HepG2 (cell line): ENCODE results near the gene OSTF1. TPM values are rescaled to one million over a fixed set of nuclear protein-coding genes. Genes with fewer than 3 reads are reported as not detected.

Experiments
- ATAC-seq: fragments of 200-7000 bp; cut with Tn5 transposase; 3 replicates; pipeline ENCODE4 v1.9.1; 2020; ENCODE audit warnings: mild to moderate bottlenecking, moderate library complexity
- BruUV-seq: library from RNA; stranded (reverse); fragments of 400-500 nt; replicated peaks from 2 replicates; lab custom pipeline; 2021; lab: Mats Ljungman, UMichigan
- CTCF ChIA-PET: fragments of 300-600 bp; formaldehyde crosslinking; extraction: SDS; loops from one replicate; lab custom pipeline; 2021; ENCODE audit warnings: low total read pairs, inconsistent platforms, low intra/inter-chr PET ratio; lab: Yijun Ruan, JAX
- POLR2A ChIA-PET: fragments of 350-600 bp; sonication (Branson Sonifier 250); formaldehyde crosslinking; loops from one replicate; lab custom pipeline; 2020; ENCODE audit warnings: antibody characterized with exemption, inconsistent platforms; lab: Yijun Ruan, JAX
- DNase-seq: peaks from one replicate; pipeline ENCODE4 v3.0.0-alpha.2; 2015; ENCODE audit warnings: low spot score
- FAIRE-seq: peaks from 3 replicates; lab custom pipeline; 2011; peaks lifted over from hg19 to GRCh38; lab: Jason Lieb, UNC
- H2AFZ ChIP-seq: one replicate; pipeline ENCODE4 v1.6.1; 2011; ENCODE audit warnings: low read length, inconsistent platforms
- H3K27ac ChIP-seq: fragments of 300-600 bp; 3 replicates; pipeline ENCODE4 v1.8.0; 2011; ENCODE audit warnings: mixed run types, mild to moderate bottlenecking, mixed read lengths, low read length, inconsistent platforms; ENCODE audit not compliant: insufficient read depth; ENCODE audit errors: extremely low read length
- H3K27me3 ChIP-seq, 2 experiments: fragments of 200-600 bp in 1 of 2; 2 replicates in 1 of 2; 3 replicates in 1 of 2; pipeline versions ENCODE4 v1.6.0 to v1.8.0; 2011; ENCODE audit warnings: low read length in 2 of 2, mild to moderate bottlenecking in 2 of 2, moderate library complexity in 2 of 2, inconsistent platforms in 1 of 2; ENCODE audit not compliant: insufficient read depth in 2 of 2, control insufficient read depth in 1 of 2
- H3K36me3 ChIP-seq, 2 experiments: fragments of 200-600 bp in 1 of 2; replicated peaks in 1 of 2; 2 replicates in 1 of 2; 3 replicates in 1 of 2; pipeline versions ENCODE4 v1.5.1 to v1.8.0; 2011; ENCODE audit warnings: low read length in 2 of 2, inconsistent platforms in 1 of 2; ENCODE audit not compliant: insufficient read depth in 2 of 2, control insufficient read depth in 1 of 2
- H3K4me1 ChIP-seq: 2 replicates; pipeline ENCODE4 v1.5.1; 2012; ENCODE audit warnings: low read length, inconsistent platforms; ENCODE audit not compliant: insufficient read depth
- H3K4me2 ChIP-seq: 2 replicates; pipeline ENCODE4 v1.6.0; 2011; ENCODE audit warnings: low read depth, low read length, inconsistent platforms
- H3K4me3 ChIP-seq, 3 experiments: fragments of 200-600 bp in 1 of 3; sonication (generic), shearing (Covaris generic) in 1 of 3; replicated peaks in 1 of 3; 2 replicates each; pipeline ENCODE4 v1.5.1; 2011 to 2016; ENCODE audit warnings: low read length in 3 of 3, inconsistent platforms in 2 of 3, low read depth in 2 of 3, mild to moderate bottlenecking in 2 of 3, control low read depth in 1 of 3, mixed read lengths in 1 of 3; ENCODE audit not compliant: insufficient read depth in 1 of 3
- H3K79me2 ChIP-seq: one replicate; pipeline ENCODE4 v1.6.1; 2011; ENCODE audit warnings: low read length, inconsistent platforms; ENCODE audit not compliant: insufficient read depth
- H3K9ac ChIP-seq: 2 replicates; pipeline ENCODE4 v1.6.0; 2011; ENCODE audit warnings: mild to moderate bottlenecking, low read depth, low read length, inconsistent platforms; ENCODE audit not compliant: insufficient read depth
- H3K9me3 ChIP-seq: 2 replicates; pipeline ENCODE4 v1.5.1; 2012; ENCODE audit warnings: mild to moderate bottlenecking, low read length
- H4K20me1 ChIP-seq: 2 replicates; pipeline ENCODE4 v1.6.0; 2011; ENCODE audit warnings: inconsistent platforms, mild to moderate bottlenecking, low read length, moderate library complexity; ENCODE audit not compliant: insufficient read depth
- ATF7-NPFF ChIP-seq: sonication (generic); formaldehyde crosslinking; IDR thresholded peaks from 2 replicates; pipeline ENCODE4 v1.8.1; 2023; ENCODE audit warnings: mild to moderate bottlenecking, low read depth, missing genetic modification reagents, moderate library complexity
- GPBP1L1 ChIP-seq: sonication (generic); formaldehyde crosslinking; IDR thresholded peaks from 2 replicates; pipeline ENCODE4 v1.5.0; 2020; ENCODE audit warnings: mild to moderate bottlenecking, missing genetic modification reagents
- ISX ChIP-seq: sonication (generic); formaldehyde crosslinking; conservative IDR thresholded peaks from 2 replicates; pipeline ENCODE4 v1.5.0; 2020; ENCODE audit warnings: missing genetic modification reagents
- KAT2B ChIP-seq: fragments of 150-350 bp; IDR thresholded peaks from 2 replicates; pipeline ENCODE4 v1.6.1; 2014; ENCODE audit warnings: low read depth, low read length, borderline replicate concordance
- KDM5B ChIP-seq: sonication (generic); formaldehyde crosslinking; IDR thresholded peaks from 2 replicates; pipeline ENCODE4 v1.4.0; 2020; ENCODE audit warnings: missing genetic modification reagents, mild to moderate bottlenecking, borderline replicate concordance
- KLF16 ChIP-seq, 2 experiments: sonication (generic) in 1 of 2; formaldehyde crosslinking in 1 of 2; IDR thresholded peaks; 2 replicates each; pipeline versions ENCODE4 v1.6.1 to v1.8.0; 2016 to 2023; ENCODE audit warnings: missing genetic modification reagents in 2 of 2, missing compliant biosample characterization in 1 of 2
- NR2C2 ChIP-seq: sonication (generic); formaldehyde crosslinking; IDR thresholded peaks from 2 replicates; pipeline ENCODE4 v1.4.0; 2020; ENCODE audit warnings: missing genetic modification reagents, mild to moderate bottlenecking, moderate library complexity, borderline replicate concordance
- YEATS2 ChIP-seq: sonication (generic); formaldehyde crosslinking; IDR thresholded peaks from 2 replicates; pipeline ENCODE4 v1.4.0; 2020; ENCODE audit warnings: missing genetic modification reagents, borderline replicate concordance
- ZMAT5 ChIP-seq: sonication (generic); formaldehyde crosslinking; IDR thresholded peaks from 2 replicates; pipeline ENCODE4 v1.5.0; 2020; ENCODE audit warnings: mild to moderate bottlenecking, low read depth, missing genetic modification reagents, borderline replicate concordance
- ZNF496 ChIP-seq: sonication (generic); formaldehyde crosslinking; IDR thresholded peaks from 2 replicates; pipeline ENCODE4 v1.8.1; 2023; ENCODE audit warnings: mild to moderate bottlenecking, moderate library complexity, missing genetic modification reagents; ENCODE audit not compliant: insufficient replicate concordance
- ZNF629 ChIP-seq: sonication (generic); formaldehyde crosslinking; conservative IDR thresholded peaks from 2 replicates; pipeline ENCODE4 v1.5.0; 2020; ENCODE audit warnings: missing genetic modification reagents
- in situ Hi-C: cut with HindIII; loops from 2 replicates; pipeline ENCODE4 v1.10.0; 2017; ENCODE audit warnings: low pct_unique_long_range_greater_than_20kb; ENCODE audit not compliant: extremely low pct_ligation_motif_present
- intact Hi-C: fragments of 100-400 bp; cut with micrococcal nuclease; formaldehyde crosslinking; loops from one replicate; pipeline ENCODE4 v1.10.0; 2022; ENCODE audit not compliant: unreplicated experiment
- polyA plus RNA-seq, 8 experiments: library from polyadenylated mRNA; depleted of rRNA in 3 of 8; stranded (reverse) in 7 of 8; unstranded in 1 of 8; fragments of >200 nt; fragmentation: Illumina TruSeq in 4 of 8; extraction: Trizol in 4 of 8; gene quantifications; 2 replicates each; pipeline versions ENCODE4 v1.2.1 to v1.2.3, GENCODE V29; 2011 to 2016; ENCODE audit warnings: low read depth in 4 of 8, missing spikeins in 1 of 8, mixed read lengths in 1 of 8; ENCODE audit not compliant: insufficient read depth in 1 of 8
- total RNA-seq, 5 experiments: library from RNA; depleted of rRNA; stranded (reverse); fragments of >200 nt; fragmentation: Illumina TruSeq; extraction: Trizol; gene quantifications; 2 replicates each; pipeline ENCODE4 v1.2.3, GENCODE V29; 2016; ENCODE audit warnings: low read depth in 1 of 5
- TF ChIP-seq, protein P1 (sequence below): sonication (generic); formaldehyde crosslinking; IDR thresholded peaks from 2 replicates; pipeline ENCODE4; 2020; ENCODE audit warnings: missing genetic modification reagents, mild to moderate bottlenecking, borderline replicate concordance

OSTF1 gene
- total and polyA plus RNA-seq, 2 of the 13 experiments (the other 11 are each of a cell fraction or from before 2014, with no cell fraction given): 16.8 to 39.0 TPM

- CTCF ChIA-PET: no interaction called here
Observed at GRCh38 chr9:75176037-75176436, 87.7 kb downstream of the OSTF1 start.

More at GRCh38 chr9:75176037-75176436, 87.7 kb downstream of the OSTF1 start:
- DNase-seq (no peak), ATAC-seq (no peak), FAIRE-seq (no peak)
- no peaks in the 10 kb centered on the region for H3K36me3 ChIP-seq
- no peaks in the 10 kb centered on the region for H4K20me1 ChIP-seq
- intact Hi-C loops (no loop called here), in situ Hi-C loops (no loop called here)
- no peak overlapping the region for H3K4me3 ChIP-seq
- H3K9me3 ChIP-seq: no peaks in the 10 kb centered on the region
- no peak overlapping the region for H3K4me2 ChIP-seq
- H3K9ac ChIP-seq: no peak overlapping the region
- no peaks in the 10 kb centered on the region for H3K27me3 ChIP-seq
- POLR2A ChIA-PET: no interaction called here
- H3K4me1 ChIP-seq: no peaks in the 10 kb centered on the region
- H3K27ac ChIP-seq: no peak overlapping the region
- no peak for TF ChIP-seq ZNF629 (CRISPR knock-in tag)
- no peak for TF ChIP-seq ISX (CRISPR knock-in tag)
- no peak for TF ChIP-seq YEATS2 (CRISPR knock-in tag)
- no peak for TF ChIP-seq KDM5B (CRISPR knock-in tag)
- TF ChIP-seq GPBP1L1: no peak
- TF ChIP-seq ZNF496: no peak
- no peak for TF ChIP-seq ZMAT5 (CRISPR knock-in tag)
- TF ChIP-seq, protein P1, sequence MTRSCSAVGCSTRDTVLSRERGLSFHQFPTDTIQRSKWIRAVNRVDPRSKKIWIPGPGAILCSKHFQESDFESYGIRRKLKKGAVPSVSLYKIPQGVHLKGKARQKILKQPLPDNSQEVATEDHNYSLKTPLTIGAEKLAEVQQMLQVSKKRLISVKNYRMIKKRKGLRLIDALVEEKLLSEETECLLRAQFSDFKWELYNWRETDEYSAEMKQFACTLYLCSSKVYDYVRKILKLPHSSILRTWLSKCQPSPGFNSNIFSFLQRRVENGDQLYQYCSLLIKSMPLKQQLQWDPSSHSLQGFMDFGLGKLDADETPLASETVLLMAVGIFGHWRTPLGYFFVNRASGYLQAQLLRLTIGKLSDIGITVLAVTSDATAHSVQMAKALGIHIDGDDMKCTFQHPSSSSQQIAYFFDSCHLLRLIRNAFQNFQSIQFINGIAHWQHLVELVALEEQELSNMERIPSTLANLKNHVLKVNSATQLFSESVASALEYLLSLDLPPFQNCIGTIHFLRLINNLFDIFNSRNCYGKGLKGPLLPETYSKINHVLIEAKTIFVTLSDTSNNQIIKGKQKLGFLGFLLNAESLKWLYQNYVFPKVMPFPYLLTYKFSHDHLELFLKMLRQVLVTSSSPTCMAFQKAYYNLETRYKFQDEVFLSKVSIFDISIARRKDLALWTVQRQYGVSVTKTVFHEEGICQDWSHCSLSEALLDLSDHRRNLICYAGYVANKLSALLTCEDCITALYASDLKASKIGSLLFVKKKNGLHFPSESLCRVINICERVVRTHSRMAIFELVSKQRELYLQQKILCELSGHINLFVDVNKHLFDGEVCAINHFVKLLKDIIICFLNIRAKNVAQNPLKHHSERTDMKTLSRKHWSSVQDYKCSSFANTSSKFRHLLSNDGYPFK (CRISPR knock-in tag): no peak
- no peak for TF ChIP-seq ATF7-NPFF
- no peak for TF ChIP-seq NR2C2 (CRISPR knock-in tag)
- TF ChIP-seq KAT2B: no peak
- no peak for TF ChIP-seq KLF16 (CRISPR knock-in tag; IDR thresholded peaks at IDR 0.05)
- no TSS peak for BruUV-seq
- no peak overlapping the region for H2AFZ ChIP-seq
- H3K79me2 ChIP-seq: no peaks in the 10 kb centered on the region
